AG10803 (cell line): ENCODE results near the gene ABTB1.

Experiments used
- DNase-seq: peaks from one replicate; pipeline ENCODE4 v3.0.0; 2010; ENCODE audit warnings: low read depth
- H3K4me3 ChIP-seq: 2 replicates; pipeline ENCODE4 v1.5.1; 2011; ENCODE audit warnings: mild to moderate bottlenecking, low read length, control low read depth
- TF ChIP-seq, protein P1 (sequence below): conservative IDR thresholded peaks from 2 replicates; pipeline ENCODE4 v1.5.1; 2011; ENCODE audit warnings: mild to moderate bottlenecking, low read length, control low read depth, inconsistent platforms

The ABTB1 gene

DNA sequence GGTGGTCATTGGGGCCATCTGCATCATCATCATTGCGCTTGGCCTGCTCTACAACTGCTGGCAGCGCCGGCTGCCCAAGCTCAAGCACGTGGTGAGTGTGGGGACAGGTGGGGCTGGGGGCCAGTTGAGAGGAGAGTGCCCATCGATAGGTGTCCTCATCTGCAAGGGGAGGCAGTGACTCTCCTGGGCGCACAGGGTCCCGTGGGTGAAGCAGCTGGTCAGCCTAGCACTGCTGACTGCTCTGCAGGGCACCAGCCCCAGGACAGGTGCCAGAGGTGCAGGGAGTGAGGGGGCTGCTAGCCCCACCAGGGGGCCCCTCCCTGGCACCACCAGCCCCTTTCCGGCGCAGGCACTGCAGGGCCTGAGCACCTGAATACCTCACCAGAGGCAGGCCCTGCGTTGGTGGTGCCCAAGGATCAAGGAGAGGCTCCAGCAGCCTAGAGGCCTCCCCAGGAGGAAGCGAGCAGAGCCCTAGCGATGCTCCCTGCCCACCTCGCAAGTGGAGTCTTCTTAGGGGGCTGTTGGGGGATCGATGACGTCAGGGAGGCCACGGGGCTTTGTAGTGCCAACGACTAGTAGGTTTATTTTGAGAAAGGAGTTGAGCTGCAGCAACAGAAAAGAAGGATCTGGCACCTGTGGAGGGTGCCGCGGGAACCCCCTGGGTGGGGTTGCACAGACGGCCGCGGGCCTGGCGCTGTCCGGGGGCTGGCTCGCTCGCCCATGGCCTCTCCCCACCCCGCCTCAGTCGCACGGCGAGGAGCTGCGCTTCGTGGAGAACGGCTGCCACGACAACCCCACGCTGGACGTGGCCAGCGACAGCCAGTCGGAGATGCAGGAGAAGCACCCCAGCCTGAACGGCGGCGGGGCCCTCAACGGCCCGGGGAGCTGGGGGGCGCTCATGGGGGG is 976 bp upstream of the ABTB1 start:
- TF ChIP-seq, protein P1, sequence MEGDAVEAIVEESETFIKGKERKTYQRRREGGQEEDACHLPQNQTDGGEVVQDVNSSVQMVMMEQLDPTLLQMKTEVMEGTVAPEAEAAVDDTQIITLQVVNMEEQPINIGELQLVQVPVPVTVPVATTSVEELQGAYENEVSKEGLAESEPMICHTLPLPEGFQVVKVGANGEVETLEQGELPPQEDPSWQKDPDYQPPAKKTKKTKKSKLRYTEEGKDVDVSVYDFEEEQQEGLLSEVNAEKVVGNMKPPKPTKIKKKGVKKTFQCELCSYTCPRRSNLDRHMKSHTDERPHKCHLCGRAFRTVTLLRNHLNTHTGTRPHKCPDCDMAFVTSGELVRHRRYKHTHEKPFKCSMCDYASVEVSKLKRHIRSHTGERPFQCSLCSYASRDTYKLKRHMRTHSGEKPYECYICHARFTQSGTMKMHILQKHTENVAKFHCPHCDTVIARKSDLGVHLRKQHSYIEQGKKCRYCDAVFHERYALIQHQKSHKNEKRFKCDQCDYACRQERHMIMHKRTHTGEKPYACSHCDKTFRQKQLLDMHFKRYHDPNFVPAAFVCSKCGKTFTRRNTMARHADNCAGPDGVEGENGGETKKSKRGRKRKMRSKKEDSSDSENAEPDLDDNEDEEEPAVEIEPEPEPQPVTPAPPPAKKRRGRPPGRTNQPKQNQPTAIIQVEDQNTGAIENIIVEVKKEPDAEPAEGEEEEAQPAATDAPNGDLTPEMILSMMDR: no peak

DNA sequence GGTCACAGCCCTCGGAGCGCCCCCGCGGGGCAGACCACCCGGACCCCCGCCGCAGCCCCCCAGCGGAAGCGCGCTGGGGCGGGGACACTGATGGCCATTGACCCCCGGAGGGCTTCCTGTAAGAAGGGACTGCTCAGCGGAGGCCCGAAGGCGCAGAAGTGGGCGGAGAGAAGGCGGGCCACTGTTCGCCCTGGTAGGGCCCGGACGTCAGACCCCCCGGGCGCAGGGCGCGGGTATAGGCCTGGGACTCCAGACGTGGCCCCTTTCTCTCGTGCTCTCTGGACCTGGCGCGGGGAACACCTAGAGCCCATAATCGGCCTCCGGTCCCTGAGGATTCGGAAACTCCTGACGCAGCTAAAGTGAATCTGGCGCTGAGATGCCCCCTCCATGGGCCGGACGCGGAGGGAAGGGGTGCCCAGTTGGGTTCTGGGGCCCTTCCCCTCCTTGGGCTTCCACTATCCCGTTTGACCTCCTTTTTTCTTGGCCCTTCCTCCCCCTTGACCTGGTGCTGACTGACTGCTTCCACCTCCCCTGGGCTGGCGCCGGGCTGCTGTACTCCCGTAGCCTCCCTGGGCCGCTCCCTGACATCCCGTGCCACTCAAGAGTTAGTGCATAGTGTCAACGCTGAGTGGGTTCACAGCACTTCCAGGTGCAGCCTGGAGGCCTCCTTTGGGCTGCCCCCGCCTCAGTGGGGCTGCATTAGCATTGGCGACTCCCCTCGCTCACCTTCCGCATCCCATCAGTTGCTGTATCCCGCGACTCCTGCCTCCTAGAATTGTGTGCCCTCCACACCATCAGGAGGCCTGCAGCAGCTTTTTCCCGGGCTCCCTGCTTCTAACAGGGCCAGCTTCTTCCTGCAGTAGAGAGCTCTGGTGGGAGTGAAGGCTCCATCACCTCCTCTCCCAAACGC is 694 bp downstream of the ABTB1 start:
- H3K4me3 ChIP-seq: peak overlapping the region; percentile 83
- peak; percentile 49 for DNase-seq
- TF ChIP-seq, protein P1: no peak

More for the DNA sequence above, 976 bp upstream of the ABTB1 start:
- H3K4me3 ChIP-seq: peak overlapping the region; percentile 69
- DNase-seq: no peak

DNA sequence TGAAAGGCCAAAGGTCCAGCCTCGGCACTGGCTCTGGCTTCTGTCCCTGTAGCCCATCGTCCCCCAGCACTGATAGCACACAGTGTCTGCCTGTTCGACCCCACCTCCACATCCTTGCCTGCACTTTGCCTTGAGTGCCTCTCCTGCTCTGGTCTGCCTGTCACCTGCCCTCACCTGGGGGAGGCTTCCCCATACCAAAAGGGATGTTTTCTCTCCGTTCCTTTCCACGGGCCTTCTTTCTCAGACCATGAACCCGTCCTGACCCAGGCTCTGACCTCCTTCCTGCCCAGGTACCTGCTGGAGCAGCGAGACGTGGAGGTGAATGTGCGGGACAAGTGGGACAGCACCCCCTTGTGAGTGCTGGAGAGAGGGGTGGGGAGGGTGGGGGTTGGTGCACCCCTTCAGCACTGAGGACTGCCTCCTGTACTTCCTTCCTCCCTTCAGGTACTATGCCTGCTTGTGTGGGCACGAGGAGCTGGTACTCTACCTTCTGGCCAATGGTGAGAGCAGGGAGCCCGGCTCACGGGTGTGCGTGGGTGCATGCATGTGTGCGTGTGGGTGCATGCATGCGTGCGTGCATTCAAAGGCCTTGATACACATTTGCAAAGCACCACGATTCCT is 1.5 kb downstream of the ABTB1 start:
- no peak for DNase-seq
- TF ChIP-seq, protein P1: no peak
- H3K4me3 ChIP-seq: peak overlapping the region; percentile 83

DNA sequence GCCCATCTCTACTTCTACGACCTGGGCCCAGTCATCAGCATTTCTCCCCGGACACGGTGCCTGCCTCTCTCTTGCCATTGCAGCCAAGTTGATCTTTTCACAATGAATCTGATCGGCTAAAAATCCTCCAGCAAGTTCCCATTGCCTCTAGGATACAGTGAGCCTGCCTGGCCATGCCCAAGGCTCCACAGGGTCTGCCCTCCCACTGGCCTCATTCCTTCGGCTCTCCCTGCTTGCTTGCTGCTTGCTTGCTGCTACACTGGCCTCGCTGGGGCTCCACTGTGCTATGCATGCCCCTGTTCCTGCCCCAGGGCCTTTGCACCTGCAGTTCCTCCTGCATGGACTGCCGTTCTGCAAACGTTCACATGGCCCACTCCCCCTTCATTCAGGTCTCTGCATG is 2.0 kb downstream of the ABTB1 start:
- TF ChIP-seq, protein P1: no peak
- DNase-seq: no peak
- H3K4me3 ChIP-seq: no peak overlapping the region

DNA sequence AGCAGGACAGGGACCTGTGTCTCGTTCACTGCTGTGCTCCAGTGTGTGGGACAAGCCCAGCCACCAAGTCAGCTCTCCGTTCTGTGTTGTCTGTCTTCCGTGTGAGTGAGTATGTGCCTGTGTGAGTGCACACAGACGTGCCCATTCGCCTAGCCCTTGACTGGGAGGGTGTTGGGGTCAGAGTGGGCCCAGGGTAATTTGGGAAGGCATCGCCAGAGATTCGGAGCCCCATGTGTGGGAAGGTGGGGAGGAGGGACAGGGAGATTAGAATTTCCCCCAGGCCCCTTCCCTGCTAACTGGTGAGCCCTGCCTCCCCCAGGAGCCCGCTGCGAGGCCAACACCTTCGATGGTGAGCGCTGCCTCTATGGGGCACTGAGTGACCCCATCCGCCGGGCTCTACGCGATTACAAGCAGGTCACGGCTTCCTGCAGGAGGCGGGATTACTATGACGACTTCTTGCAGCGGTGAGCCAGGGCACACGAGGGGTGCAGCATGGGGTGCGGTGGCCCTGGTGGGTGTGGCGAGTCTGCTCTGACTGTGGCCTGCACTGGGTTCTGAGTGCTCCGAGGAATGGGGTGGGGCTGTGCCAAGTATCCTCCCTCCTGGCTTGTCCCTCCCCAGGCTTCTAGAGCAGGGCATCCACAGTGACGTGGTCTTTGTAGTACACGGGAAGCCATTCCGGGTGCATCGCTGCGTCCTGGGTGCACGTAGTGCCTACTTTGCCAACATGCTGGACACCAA is 3.1 kb downstream of the ABTB1 start:
- no peak for DNase-seq
- TF ChIP-seq, protein P1: no peak
- no peak overlapping the region for H3K4me3 ChIP-seq

DNA sequence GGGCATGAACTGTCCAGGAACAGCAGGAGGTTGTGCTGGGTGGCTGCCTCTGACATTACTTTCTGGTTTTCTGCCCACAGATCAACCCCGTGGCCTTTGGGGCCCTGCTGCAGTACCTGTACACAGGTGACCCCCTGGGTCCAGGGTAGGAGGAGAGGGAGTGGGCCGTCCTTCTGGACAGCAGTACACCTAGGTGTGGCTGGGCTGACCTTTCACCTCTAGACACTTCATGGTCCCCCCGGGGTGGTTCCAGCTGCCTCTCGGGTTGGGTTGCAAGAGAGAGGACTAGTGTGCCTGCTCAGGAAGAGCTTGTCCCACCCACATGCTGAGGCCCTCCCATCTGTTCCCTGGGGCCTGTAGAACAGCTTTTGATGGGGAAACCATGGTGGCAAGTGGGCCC is 3.7 kb downstream of the ABTB1 start:
- DNase-seq: no peak
- TF ChIP-seq, protein P1: no peak
- no peak overlapping the region for H3K4me3 ChIP-seq
